ENCODE data around the gene POC1A. TPM values are rescaled to one million over a fixed set of nuclear protein-coding genes. Genes with fewer than 3 reads are reported as not detected.

Gene POC1A
- total and polyA plus RNA-seq, 10 of the 15 experiments (the other 5 are each of a cell fraction or from before 2014, with no cell fraction given) = 8.5 to 49.8 (median 23.5) TPM

- Histone ChIP-seq H2AFZ (ENCODE audit: control insufficient read depth, low read depth, low read length) (no peak overlapping the region), H3K79me2 (ENCODE audit: control insufficient read depth, insufficient read depth, low read length) (peaks cover 24% of the 10 kb centered on the region), H3K9ac (ENCODE audit: control insufficient read depth, insufficient read depth, low read length) (no peak overlapping the region), H4K20me1 (ENCODE audit: control insufficient read depth, insufficient read depth) (no peaks in the 10 kb centered on the region), H3K36me3 (ENCODE audit: control insufficient read depth in 2 of 2, insufficient read depth in 2 of 2, low read length in 1 of 2) (peaks cover 2 to 20% of the 10 kb centered on the region in 2 experiments; a peak in 3 of 4 replicates), H3K9me3 (replicated peaks; ENCODE audit: control insufficient read depth, insufficient read depth, low read length) (no peaks in the 10 kb centered on the region), H3K4me2 (ENCODE audit: control insufficient read depth, insufficient read depth) (peak overlapping the region; percentile 44), H3K4me3 (0 out of 2 replicates have a peak overlapping the region, but pooled peaks have one; percentile 28), H3K27me3 (replicated peaks in 1 of 2; ENCODE audit: control insufficient read depth in 2 of 2, insufficient read depth in 2 of 2, low read length in 1 of 2) (no peaks in the 10 kb centered on the region), H3K27ac (ENCODE audit: control insufficient read depth, insufficient read depth) (peak overlapping the region; percentile 62; the same call in 1 of the 2 replicates), H3K4me1 (ENCODE audit: control insufficient read depth, insufficient read depth, low read length) (peaks cover 36% of the 10 kb centered on the region)
- RAD21 ChIA-PET (ENCODE audit: unreplicated experiment) = interaction anchor here (1.4 to 3.4 kb wide), 4 partner anchors 20 to 197 kb away, joined by 3 to 22 read pairs (median 10); partner anchors contain the start of genes POC1A and TLR9
- SMC1A ChIA-PET (ENCODE audit: uncharacterized antibody, unreplicated experiment) = interaction anchor here (0.9 to 2.8 kb wide), 8 partner anchors 19 to 148 kb away, joined by 3 to 28 read pairs (median 4); partner anchors contain the start of genes DUSP7, POC1A and TLR9
- in situ Hi-C loops (cut with MboI) (no loop called here), intact Hi-C loops (cut with micrococcal nuclease; ENCODE audit: unreplicated experiment) (no loop called here)
- WGBS (ENCODE audit: insufficient coverage, insufficient replicate concordance, low lambda C conversion rate, missing lambda C conversion rate) = 81% methylated on average over 5 of the region's 5 CpGs
- BruUV-seq (replicated peaks) = no TSS peak
- CTCF ChIA-PET = interaction anchor here (0.6 to 7.2 kb wide), 9 partner anchors 9 to 245 kb away, joined by 3 to 59 read pairs (median 6); partner anchors contain the start of genes DUSP7, POC1A, TLR9 and WDR82
- ATAC-seq (no peak), DNase-seq (ENCODE audit: low read depth, low spot score) (no peak), FAIRE-seq (no peak)
- POLR2A ChIA-PET = interaction anchor here (0.9 to 1.8 kb wide), 9 partner anchors 9 to 144 kb away, joined by 3 to 4 read pairs (median 3); partner anchors contain the start of genes DUSP7 and TLR9
- TF ChIP-seq FOXK2 (IDR thresholded peaks at IDR 0.05) (no peak), IKZF2 (IDR thresholded peaks at IDR 0.05) (no peak), USF2 (IDR thresholded peaks at IDR 0.05; ENCODE audit: borderline replicate concordance, low read depth, low read length) (no peak), TCF12 (IDR thresholded peaks at IDR 0.05; ENCODE audit: low read depth, low read length) (no peak), RELA (IDR thresholded peaks at IDR 0.05; ENCODE audit: borderline replicate concordance, partially characterized antibody) (no peak), IKZF1 (conservative IDR thresholded peaks at IDR 0.05) (no peak), SMAD5 (IDR thresholded peaks at IDR 0.05; ENCODE audit: low read depth) (no peak), SIN3A (IDR thresholded peaks at IDR 0.05; ENCODE audit: low read depth, low read length) (no peak), NFXL1 (IDR thresholded peaks at IDR 0.05; ENCODE audit: borderline replicate concordance) (no peak), HDAC6 (IDR thresholded peaks at IDR 0.05; ENCODE audit: unreplicated experiment) (no peak), MEF2B (IDR thresholded peaks at IDR 0.05; ENCODE audit: partially characterized antibody, poor library complexity, severe bottlenecking) (no peak), RCOR1 (conservative IDR thresholded peaks at IDR 0.05; ENCODE audit: low read depth, low read length) (no peak), NR2F1 (conservative IDR thresholded peaks at IDR 0.05) (no peak), JUNB (IDR thresholded peaks at IDR 0.05) (no peak), ZBTB11 (CRISPR knock-in tag; IDR thresholded peaks at IDR 0.05) (no peak)
- TF ChIP-seq, protein P1, sequence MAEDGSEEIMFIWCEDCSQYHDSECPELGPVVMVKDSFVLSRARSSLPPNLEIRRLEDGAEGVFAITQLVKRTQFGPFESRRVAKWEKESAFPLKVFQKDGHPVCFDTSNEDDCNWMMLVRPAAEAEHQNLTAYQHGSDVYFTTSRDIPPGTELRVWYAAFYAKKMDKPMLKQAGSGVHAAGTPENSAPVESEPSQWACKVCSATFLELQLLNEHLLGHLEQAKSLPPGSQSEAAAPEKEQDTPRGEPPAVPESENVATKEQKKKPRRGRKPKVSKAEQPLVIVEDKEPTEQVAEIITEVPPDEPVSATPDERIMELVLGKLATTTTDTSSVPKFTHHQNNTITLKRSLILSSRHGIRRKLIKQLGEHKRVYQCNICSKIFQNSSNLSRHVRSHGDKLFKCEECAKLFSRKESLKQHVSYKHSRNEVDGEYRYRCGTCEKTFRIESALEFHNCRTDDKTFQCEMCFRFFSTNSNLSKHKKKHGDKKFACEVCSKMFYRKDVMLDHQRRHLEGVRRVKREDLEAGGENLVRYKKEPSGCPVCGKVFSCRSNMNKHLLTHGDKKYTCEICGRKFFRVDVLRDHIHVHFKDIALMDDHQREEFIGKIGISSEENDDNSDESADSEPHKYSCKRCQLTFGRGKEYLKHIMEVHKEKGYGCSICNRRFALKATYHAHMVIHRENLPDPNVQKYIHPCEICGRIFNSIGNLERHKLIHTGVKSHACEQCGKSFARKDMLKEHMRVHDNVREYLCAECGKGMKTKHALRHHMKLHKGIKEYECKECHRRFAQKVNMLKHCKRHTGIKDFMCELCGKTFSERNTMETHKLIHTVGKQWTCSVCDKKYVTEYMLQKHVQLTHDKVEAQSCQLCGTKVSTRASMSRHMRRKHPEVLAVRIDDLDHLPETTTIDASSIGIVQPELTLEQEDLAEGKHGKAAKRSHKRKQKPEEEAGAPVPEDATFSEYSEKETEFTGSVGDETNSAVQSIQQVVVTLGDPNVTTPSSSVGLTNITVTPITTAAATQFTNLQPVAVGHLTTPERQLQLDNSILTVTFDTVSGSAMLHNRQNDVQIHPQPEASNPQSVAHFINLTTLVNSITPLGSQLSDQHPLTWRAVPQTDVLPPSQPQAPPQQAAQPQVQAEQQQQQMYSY (CRISPR knock-in tag; IDR thresholded peaks at IDR 0.05) = no peak
Observed at GRCh38 chr3:52200981-52201679, 46.9 kb upstream of the POC1A start.

Data from GM12878 (cell line).